Thoracic aorta (tissue), 2 donors: ENCODE measurements around the gene PGA3. TPM values are rescaled to one million over a fixed set of nuclear protein-coding genes. Genes with fewer than 3 reads are reported as not detected.
"Not testable (repeated sequence)": the region's sequence is repeated elsewhere in the genome, so short reads cannot be mapped to it uniquely, and the experiment has no call there.

ENCODE experiments used
- ATAC-seq: fragments of 150-250 bp; one replicate; pipeline ENCODE4 v1.8.0; 2017; ENCODE audit warnings: low read depth; ENCODE audit not compliant: insufficient number of reproducible peaks, low FRiP score
- DNase-seq: peaks from one replicate; pipeline ENCODE4 v3.0.0-alpha.2; 2020; ENCODE audit warnings: low spot score
- H3K27ac ChIP-seq, 2 donors: fragments of 200-600 bp; sonication (generic); 1 replicate in 1 of 2; 2 replicates in 1 of 2; pipeline ENCODE4 v1.5.1; 2016; ENCODE audit warnings: mild to moderate bottlenecking in 2 of 2, moderate library complexity in 2 of 2
- H3K27me3 ChIP-seq: fragments of 200-600 bp; sonication (generic); replicated peaks from 2 replicates; pipeline ENCODE4 v1.6.0; 2016; ENCODE audit warnings: mild to moderate bottlenecking; ENCODE audit not compliant: insufficient read depth
- H3K36me3 ChIP-seq: fragments of 200-600 bp; sonication (generic); one replicate; pipeline ENCODE4 v1.5.1; 2016
- H3K4me1 ChIP-seq, 2 donors: fragments of 200-600 bp; sonication (generic); 1 replicate in 1 of 2; 2 replicates in 1 of 2; pipeline versions ENCODE4 v1.5.1 to v1.6.0; 2016; ENCODE audit warnings: low read depth in 2 of 2, mild to moderate bottlenecking in 1 of 2; ENCODE audit not compliant: control insufficient read depth in 1 of 2
- H3K4me3 ChIP-seq: fragments of 200-600 bp; sonication (generic); 2 replicates; pipeline ENCODE4 v1.5.1; 2016; ENCODE audit warnings: mild to moderate bottlenecking
- H3K9me3 ChIP-seq: fragments of 200-600 bp; sonication (generic); 2 replicates; pipeline ENCODE4 v1.5.1; 2016
- total RNA-seq, 2 donors: library from RNA; depleted of rRNA; stranded (reverse); fragments of >200 nt; gene quantifications; one replicate each; pipeline versions ENCODE4 v1.1.0 to v1.2.3, GENCODE V29; 2016
- TF ChIP-seq, protein P1 (sequence below): fragments of 200-600 bp; sonication (generic); IDR thresholded peaks from one replicate; pipeline ENCODE4 v1.5.1; 2019; ENCODE audit warnings: antibody characterized with exemption

PGA3 gene
- total RNA-seq, 2 donors from 2014 or later: 1.8 to 4.3 TPM

DNA sequence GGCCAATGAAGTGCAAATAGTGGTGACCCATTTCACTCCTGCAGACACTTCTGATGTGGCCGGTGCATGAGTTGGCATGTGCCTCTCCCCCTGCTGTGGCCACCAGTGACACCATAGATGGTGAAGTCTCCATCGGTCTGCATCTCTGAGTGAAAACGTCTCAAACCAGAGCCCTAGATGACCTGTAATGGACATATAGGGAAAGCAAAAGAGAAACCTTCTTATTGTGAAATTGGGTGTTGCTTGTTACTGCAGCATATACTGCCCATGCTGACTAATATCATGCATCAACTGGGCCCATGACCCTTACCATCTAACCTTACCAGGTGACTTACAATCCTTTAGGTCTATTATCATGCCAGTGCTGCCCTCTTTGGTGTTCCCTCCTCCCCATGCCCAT, 30.4 kb upstream of the PGA3 start:
- TF ChIP-seq, protein P1, sequence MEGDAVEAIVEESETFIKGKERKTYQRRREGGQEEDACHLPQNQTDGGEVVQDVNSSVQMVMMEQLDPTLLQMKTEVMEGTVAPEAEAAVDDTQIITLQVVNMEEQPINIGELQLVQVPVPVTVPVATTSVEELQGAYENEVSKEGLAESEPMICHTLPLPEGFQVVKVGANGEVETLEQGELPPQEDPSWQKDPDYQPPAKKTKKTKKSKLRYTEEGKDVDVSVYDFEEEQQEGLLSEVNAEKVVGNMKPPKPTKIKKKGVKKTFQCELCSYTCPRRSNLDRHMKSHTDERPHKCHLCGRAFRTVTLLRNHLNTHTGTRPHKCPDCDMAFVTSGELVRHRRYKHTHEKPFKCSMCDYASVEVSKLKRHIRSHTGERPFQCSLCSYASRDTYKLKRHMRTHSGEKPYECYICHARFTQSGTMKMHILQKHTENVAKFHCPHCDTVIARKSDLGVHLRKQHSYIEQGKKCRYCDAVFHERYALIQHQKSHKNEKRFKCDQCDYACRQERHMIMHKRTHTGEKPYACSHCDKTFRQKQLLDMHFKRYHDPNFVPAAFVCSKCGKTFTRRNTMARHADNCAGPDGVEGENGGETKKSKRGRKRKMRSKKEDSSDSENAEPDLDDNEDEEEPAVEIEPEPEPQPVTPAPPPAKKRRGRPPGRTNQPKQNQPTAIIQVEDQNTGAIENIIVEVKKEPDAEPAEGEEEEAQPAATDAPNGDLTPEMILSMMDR: no peak
- ATAC-seq (no peak), DNase-seq (no peak)
- Histone ChIP-seq H3K4me1 (no peaks in the 10 kb centered on the region), H3K9me3 (no peaks in the 10 kb centered on the region), H3K36me3 (no peaks in the 10 kb centered on the region), H3K4me3 (no peak overlapping the region), H3K27me3 (no peaks in the 10 kb centered on the region), H3K27ac (no peak overlapping the region)

DNA sequence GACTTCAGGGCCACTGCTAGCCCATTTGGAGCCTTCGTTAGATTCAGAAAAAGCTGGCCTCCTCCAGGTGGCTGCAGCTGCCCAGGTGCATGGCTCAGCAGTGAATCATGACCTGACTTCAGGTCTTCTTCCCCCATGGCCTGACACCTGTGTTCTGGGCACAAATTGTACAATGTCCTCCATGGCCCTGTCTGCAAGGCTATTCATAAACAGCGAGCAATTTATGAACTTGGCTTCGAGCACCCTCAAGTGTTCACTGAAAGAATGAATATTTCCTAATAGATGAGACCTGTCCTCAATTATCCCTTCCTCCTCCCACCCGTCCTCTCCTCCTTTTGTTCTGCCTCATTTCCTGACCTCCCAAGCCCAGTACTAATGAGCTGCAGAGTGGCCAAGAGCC, 29.9 kb upstream of the PGA3 start:
- Histone ChIP-seq H3K4me3 (no peak overlapping the region), H3K9me3 (no peaks in the 10 kb centered on the region), H3K27ac (no peak overlapping the region), H3K4me1 (no peaks in the 10 kb centered on the region), H3K36me3 (no peaks in the 10 kb centered on the region), H3K27me3 (no peaks in the 10 kb centered on the region)
- no peak for DNase-seq
- TF ChIP-seq, protein P1: no peak
- no peak for ATAC-seq

DNA sequence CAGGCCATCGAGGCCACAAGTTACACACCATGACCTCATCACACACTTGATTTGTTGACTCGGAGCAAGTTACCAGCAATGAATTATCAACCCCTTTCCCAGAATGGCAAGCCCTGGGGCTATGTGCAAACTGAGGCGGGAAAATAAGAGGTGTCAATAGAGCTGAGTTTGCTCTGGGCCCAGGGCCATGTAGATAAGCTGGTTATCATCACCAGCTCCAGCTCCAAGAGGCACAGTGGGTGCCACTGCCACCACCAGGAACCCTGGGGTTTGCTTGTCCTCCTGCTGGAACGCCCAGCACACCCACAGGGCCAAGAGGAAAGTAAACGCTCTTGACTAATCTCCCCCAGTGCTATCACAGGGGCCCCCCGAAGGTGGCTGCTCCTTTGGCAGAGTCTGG, 29.0 kb upstream of the PGA3 start:
- Histone ChIP-seq H3K27me3 (no peaks in the 10 kb centered on the region), H3K4me3 (no peak overlapping the region), H3K4me1 (no peaks in the 10 kb centered on the region), H3K36me3 (no peaks in the 10 kb centered on the region), H3K27ac (no peak overlapping the region), H3K9me3 (no peaks in the 10 kb centered on the region)
- no peak for DNase-seq
- TF ChIP-seq, protein P1: no peak
- no peak for ATAC-seq

DNA sequence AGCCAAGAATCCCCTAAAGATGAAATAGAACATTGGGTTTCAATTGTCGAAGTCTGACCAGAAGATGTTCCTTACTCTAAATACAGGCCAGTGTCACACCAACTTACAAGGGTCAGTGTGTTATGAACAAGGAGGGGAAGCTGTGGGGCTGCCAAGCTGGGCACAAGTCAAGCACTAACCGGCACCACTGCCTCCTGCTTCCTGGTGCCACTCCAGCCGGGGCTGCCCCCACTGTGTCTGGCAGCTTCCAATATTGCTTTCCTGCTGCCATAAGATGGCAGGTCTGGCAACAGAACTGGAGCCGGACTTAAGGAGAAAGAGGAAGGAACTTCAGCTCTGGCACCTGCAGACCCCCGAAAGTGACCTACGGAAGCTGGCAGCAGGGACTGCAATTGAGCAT, 28.4 kb upstream of the PGA3 start:
- Histone ChIP-seq H3K36me3 (no peaks in the 10 kb centered on the region), H3K4me3 (no peak overlapping the region), H3K4me1 (no peaks in the 10 kb centered on the region), H3K9me3 (no peaks in the 10 kb centered on the region), H3K27me3 (no peaks in the 10 kb centered on the region), H3K27ac (no peak overlapping the region)
- no peak for ATAC-seq
- TF ChIP-seq, protein P1: no peak
- no peak for DNase-seq

DNA sequence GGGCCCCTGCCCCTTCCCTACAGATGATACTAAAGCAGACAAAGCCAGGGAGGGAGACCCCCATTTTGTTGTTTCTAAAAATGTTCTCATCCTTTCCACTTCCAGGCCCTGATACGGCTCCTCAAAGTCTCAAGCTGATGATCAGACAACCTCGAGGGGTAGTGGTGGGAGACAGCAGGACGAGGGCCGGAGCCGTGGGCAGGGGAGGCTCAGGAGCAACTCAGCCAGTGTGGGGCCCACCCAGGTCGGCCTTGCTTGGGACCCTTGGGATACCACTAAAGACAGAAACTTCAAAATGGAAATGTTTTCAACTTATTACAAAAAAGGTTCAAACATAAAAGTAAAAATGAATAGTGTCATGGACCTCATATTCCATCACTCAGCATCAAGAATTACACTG, 26.9 kb upstream of the PGA3 start:
- Histone ChIP-seq H3K27ac (no peak overlapping the region), H3K9me3 (no peaks in the 10 kb centered on the region), H3K4me3 (no peak overlapping the region), H3K27me3 (no peaks in the 10 kb centered on the region), H3K36me3 (no peaks in the 10 kb centered on the region), H3K4me1 (no peaks in the 10 kb centered on the region)
- no peak for DNase-seq
- TF ChIP-seq, protein P1: no peak
- no peak for ATAC-seq

DNA sequence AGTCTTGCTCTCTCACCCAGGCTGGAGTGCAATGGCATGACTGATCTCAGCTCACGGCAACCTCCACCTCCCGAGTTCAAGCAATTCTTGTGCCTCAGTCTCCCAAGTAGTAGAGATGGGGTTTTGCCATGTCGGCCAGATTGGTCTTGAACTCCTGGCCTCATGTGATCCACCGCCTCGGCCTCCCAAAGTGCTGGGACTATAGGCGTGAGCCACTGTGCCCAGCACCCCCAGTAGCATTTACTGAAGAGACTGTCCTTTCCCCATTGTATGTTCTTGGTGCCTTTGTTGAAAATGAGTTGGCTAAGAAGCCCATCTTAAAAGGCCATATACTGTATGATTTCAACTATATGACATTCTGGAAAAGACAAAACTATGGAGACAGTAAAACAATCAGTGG, 23.1 kb upstream of the PGA3 start:
- not testable (repeated sequence) for ATAC-seq, H3K27me3 ChIP-seq, H3K4me1 ChIP-seq, H3K27ac ChIP-seq, H3K36me3 ChIP-seq, DNase-seq, H3K4me3 ChIP-seq, H3K9me3 ChIP-seq
